ENCODE measurements around the gene ALDH7A1.

DNA sequence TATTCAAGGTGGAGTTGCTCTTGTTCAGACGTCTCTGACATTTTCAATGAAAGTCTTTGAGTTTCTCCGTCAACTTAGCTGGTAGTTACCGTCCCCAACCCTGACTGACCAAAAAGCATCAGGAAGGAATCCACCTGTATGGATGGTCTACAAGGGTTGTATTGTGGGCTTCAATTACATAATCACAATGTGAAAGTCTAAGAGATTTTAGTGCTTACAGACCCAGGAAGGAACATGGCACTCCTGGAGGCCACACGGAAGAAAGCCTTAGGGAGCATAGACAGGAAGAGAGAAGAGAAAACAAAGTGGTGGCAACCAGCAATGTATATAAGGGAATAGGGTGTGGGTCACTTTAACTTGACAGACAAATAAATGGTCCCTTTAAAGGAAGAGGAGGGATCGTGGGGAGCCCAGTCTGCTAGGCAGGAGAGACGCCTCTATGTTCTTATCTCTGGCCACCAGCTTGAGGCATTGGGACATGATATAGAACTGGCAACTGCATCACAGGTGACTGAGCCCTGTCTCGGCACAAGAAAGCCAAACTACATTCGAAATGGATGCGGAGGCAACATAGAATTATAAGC, 80.4 kb downstream of the ALDH7A1 start:
- TF ChIP-seq, protein P1, sequence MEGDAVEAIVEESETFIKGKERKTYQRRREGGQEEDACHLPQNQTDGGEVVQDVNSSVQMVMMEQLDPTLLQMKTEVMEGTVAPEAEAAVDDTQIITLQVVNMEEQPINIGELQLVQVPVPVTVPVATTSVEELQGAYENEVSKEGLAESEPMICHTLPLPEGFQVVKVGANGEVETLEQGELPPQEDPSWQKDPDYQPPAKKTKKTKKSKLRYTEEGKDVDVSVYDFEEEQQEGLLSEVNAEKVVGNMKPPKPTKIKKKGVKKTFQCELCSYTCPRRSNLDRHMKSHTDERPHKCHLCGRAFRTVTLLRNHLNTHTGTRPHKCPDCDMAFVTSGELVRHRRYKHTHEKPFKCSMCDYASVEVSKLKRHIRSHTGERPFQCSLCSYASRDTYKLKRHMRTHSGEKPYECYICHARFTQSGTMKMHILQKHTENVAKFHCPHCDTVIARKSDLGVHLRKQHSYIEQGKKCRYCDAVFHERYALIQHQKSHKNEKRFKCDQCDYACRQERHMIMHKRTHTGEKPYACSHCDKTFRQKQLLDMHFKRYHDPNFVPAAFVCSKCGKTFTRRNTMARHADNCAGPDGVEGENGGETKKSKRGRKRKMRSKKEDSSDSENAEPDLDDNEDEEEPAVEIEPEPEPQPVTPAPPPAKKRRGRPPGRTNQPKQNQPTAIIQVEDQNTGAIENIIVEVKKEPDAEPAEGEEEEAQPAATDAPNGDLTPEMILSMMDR (IDR thresholded peaks at IDR 0.05; ENCODE audit: insufficient read depth, low read depth, low read length), result no peak
- TF ChIP-seq EZH2 (IDR thresholded peaks at IDR 0.05; ENCODE audit: insufficient read depth, low read length), result no peak

Data from astrocyte (in vitro differentiated cells and primary cell).